AG04450 (cell line): ENCODE measurements around the gene TAGAP. TPM values are rescaled to one million over a fixed set of nuclear protein-coding genes. Genes with fewer than 3 reads are reported as not detected.

Source experiments
- CTCF ChIA-PET: fragments of 300-600, 350-600 bp; formaldehyde crosslinking; extraction: SDS; loops from one replicate; lab custom pipeline; 2022; ENCODE audit warnings: antibody characterized with exemption, inconsistent platforms; lab: Charles Lee
- POLR2A ChIA-PET: fragments of 350-600 bp; formaldehyde crosslinking; extraction: SDS; loops from one replicate; lab custom pipeline; 2021; ENCODE audit warnings: antibody characterized with exemption, inconsistent platforms; lab: Yijun Ruan, JAX
- DNase-seq: peaks from one replicate; pipeline ENCODE4 v3.0.0-alpha.2; 2011; ENCODE audit warnings: low read depth, low spot score
- H3K27ac ChIP-seq: one replicate; pipeline ENCODE4 v1.5.1; 2012; ENCODE audit warnings: low read depth, low read length, control low read depth
- H3K27me3 ChIP-seq: one replicate; pipeline ENCODE4 v1.6.0; 2012; ENCODE audit warnings: low read length; ENCODE audit not compliant: control insufficient read depth, insufficient read depth
- H3K4me3 ChIP-seq: 2 replicates; pipeline ENCODE4 v1.5.1; 2011; ENCODE audit warnings: mild to moderate bottlenecking, low read depth, low read length, control low read depth
- H3K9me3 ChIP-seq: 2 replicates; pipeline ENCODE4 v1.5.1; 2012; ENCODE audit warnings: low read length; ENCODE audit not compliant: control insufficient read depth, insufficient read depth
- CTCF ChIP-seq: IDR thresholded peaks from 2 replicates; pipeline ENCODE4 v1.5.1; 2011; ENCODE audit warnings: low read depth, low read length, control low read depth, inconsistent platforms
- polyA plus RNA-seq: library from polyadenylated mRNA; depleted of rRNA; stranded (reverse); fragments of >200 nt; gene quantifications from 2 replicates; pipeline ENCODE4 v1.2.3, GENCODE V29; 2011

Gene TAGAP
- polyA plus RNA-seq, 1 experiment = not detected

GRCh38 chr6:159090530-159091480 is 46.0 kb upstream of the TAGAP start:
- POLR2A ChIA-PET = no interaction called here
- Histone ChIP-seq H3K27ac (no peak overlapping the region), H3K27me3 (peaks cover 5% of the 10 kb centered on the region), H3K9me3 (peaks cover 4% of the 10 kb centered on the region; the same call in 1 of the 2 replicates), H3K4me3 (no peak overlapping the region)
- CTCF ChIA-PET = interaction anchor here (3.6 kb wide), 1 partner anchor 13 kb away, joined by 20 read pairs; no protein-coding TSS in a partner anchor
- DNase-seq = no peak
- TF ChIP-seq CTCF = no peak

- TF ChIP-seq CTCF = no peak
- Histone ChIP-seq H3K27me3 (peaks cover 5% of the 10 kb centered on the region), H3K9me3 (peaks cover 4% of the 10 kb centered on the region; the same call in 1 of the 2 replicates), H3K4me3 (no peak overlapping the region), H3K27ac (no peak overlapping the region)
- DNase-seq = no peak
- POLR2A ChIA-PET = no interaction called here
- CTCF ChIA-PET = interaction anchor here (1.1 to 3.6 kb wide), 2 partner anchors 14 to 17 kb away, joined by 3 to 20 read pairs; no protein-coding TSS in a partner anchor
Measured at GRCh38 chr6:159089909-159090308, 45.1 kb upstream of the TAGAP start.

GRCh38 chr6:159089443-159089842 is 44.7 kb upstream of the TAGAP start:
- ChIA-PET CTCF (interaction anchor here (1.1 kb wide), 1 partner anchor 18 kb away, joined by 3 read pairs; no protein-coding TSS in a partner anchor), POLR2A (no interaction called here)
- no peak for TF ChIP-seq CTCF

GRCh38 chr6:159086033-159086618 is 41.3 kb upstream of the TAGAP start:
- POLR2A ChIA-PET = no interaction called here
- DNase-seq = no peak
- no peak for TF ChIP-seq CTCF
- CTCF ChIA-PET = interaction anchor here (1.2 kb wide), 1 partner anchor 18 kb away, joined by 4 read pairs; no protein-coding TSS in a partner anchor
- Histone ChIP-seq H3K27me3 (peaks cover 3% of the 10 kb centered on the region), H3K9me3 (no peaks in the 10 kb centered on the region), H3K27ac (no peak overlapping the region), H3K4me3 (no peak overlapping the region)

More at GRCh38 chr6:159089443-159089842, 44.7 kb upstream of the TAGAP start:
- H3K9me3 ChIP-seq = peaks cover 4% of the 10 kb centered on the region; the same call in 1 of the 2 replicates
- no peak overlapping the region for H3K4me3 ChIP-seq
- no peak for DNase-seq
- no peak overlapping the region for H3K27ac ChIP-seq
- peaks cover 5% of the 10 kb centered on the region for H3K27me3 ChIP-seq
